ENCODE measurements around the gene C4orf50.

DNA sequence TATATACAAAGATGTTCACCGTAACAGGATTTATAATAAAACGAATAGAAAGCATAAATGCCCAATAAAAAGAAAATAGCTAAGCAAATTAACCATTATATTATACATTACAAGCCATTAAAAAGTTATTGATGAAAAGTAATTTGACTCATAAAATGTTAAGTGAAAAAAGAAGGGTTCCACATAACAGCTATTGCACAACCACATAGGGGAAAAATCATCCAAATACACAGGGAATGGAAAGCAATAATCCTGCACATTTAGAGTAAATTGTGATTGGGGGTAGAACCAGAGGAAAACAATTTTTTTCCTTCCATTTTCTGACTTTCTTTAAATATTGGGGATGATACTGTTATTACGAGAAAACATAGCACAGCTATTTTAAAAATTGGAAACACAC is 163.3 kb downstream of the C4orf50 start:
- TF ChIP-seq, protein P1, sequence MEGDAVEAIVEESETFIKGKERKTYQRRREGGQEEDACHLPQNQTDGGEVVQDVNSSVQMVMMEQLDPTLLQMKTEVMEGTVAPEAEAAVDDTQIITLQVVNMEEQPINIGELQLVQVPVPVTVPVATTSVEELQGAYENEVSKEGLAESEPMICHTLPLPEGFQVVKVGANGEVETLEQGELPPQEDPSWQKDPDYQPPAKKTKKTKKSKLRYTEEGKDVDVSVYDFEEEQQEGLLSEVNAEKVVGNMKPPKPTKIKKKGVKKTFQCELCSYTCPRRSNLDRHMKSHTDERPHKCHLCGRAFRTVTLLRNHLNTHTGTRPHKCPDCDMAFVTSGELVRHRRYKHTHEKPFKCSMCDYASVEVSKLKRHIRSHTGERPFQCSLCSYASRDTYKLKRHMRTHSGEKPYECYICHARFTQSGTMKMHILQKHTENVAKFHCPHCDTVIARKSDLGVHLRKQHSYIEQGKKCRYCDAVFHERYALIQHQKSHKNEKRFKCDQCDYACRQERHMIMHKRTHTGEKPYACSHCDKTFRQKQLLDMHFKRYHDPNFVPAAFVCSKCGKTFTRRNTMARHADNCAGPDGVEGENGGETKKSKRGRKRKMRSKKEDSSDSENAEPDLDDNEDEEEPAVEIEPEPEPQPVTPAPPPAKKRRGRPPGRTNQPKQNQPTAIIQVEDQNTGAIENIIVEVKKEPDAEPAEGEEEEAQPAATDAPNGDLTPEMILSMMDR (conservative IDR thresholded peaks at IDR 0.05; ENCODE audit: low read length): no peak
- TF ChIP-seq EZH2phosphoT487 (IDR thresholded peaks at IDR 0.05; ENCODE audit: borderline replicate concordance): no peak

Measured in Loucy (cell line).